ENCODE measurements around the gene KLKB1. TPM values are rescaled to one million over a fixed set of nuclear protein-coding genes. Genes with fewer than 3 reads are reported as not detected.

KLKB1 gene
- total RNA-seq, 2 experiments from 2014 or later, result not detected

DNA sequence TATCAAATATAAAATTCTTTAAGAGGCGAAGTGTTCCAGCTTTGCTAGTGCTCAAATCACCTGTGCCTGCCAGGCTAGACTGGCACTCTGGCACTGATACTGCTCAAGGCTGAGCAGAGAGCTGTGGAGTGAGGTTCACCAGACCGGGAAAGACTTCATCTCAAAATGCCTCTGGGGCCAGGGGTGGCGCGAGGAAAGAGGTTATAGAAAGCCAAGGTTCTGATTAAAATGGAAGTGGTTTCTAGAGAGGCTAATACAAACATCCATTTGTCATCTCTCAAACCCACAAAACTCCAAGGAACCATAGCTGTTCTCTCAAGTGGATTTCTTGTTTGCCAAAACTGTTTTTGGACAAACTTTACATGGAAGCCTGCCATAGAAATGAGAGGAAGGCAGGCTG is 80.2 kb downstream of the KLKB1 start:
- CTCF ChIA-PET, result no interaction called here
- DNase-seq, result no peak
- POLR2A ChIA-PET, result no interaction called here
- Mint-ChIP-seq H3K4me1 (ENCODE audit: low read depth) (no peaks in the 10 kb centered on the region), H3K9me3 (no peaks in the 10 kb centered on the region), H3K27me3 (peaks cover 4% of the 10 kb centered on the region), H3K27ac (no peak overlapping the region), H3K4me3 (no peak overlapping the region), H3K36me3 (ENCODE audit: low read depth) (no peaks in the 10 kb centered on the region)
- TF ChIP-seq, protein P1, sequence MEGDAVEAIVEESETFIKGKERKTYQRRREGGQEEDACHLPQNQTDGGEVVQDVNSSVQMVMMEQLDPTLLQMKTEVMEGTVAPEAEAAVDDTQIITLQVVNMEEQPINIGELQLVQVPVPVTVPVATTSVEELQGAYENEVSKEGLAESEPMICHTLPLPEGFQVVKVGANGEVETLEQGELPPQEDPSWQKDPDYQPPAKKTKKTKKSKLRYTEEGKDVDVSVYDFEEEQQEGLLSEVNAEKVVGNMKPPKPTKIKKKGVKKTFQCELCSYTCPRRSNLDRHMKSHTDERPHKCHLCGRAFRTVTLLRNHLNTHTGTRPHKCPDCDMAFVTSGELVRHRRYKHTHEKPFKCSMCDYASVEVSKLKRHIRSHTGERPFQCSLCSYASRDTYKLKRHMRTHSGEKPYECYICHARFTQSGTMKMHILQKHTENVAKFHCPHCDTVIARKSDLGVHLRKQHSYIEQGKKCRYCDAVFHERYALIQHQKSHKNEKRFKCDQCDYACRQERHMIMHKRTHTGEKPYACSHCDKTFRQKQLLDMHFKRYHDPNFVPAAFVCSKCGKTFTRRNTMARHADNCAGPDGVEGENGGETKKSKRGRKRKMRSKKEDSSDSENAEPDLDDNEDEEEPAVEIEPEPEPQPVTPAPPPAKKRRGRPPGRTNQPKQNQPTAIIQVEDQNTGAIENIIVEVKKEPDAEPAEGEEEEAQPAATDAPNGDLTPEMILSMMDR (IDR thresholded peaks at IDR 0.05), result no peak
- intact Hi-C loops (cut with micrococcal nuclease), result no loop called here
- no peak for ATAC-seq

- Mint-ChIP-seq H3K9me3 (no peaks in the 10 kb centered on the region), H3K4me1 (ENCODE audit: low read depth) (no peaks in the 10 kb centered on the region), H3K27me3 (peaks cover 4% of the 10 kb centered on the region), H3K27ac (no peak overlapping the region), H3K36me3 (ENCODE audit: low read depth) (no peaks in the 10 kb centered on the region), H3K4me3 (no peak overlapping the region)
- CTCF ChIA-PET, result no interaction called here
- intact Hi-C loops (cut with micrococcal nuclease), result no loop called here
- TF ChIP-seq, protein P1 (IDR thresholded peaks at IDR 0.05), result no peak
- ATAC-seq (no peak), DNase-seq (no peak)
- POLR2A ChIA-PET, result no interaction called here
These were observed 80.6 kb downstream of the KLKB1 start for GRCh38 chr4:186307916-186308315.

Other genes with a start within 250 kb of the KLKB1 start
- gene TLR3, start 158.4 kb upstream of the KLKB1 start, total RNA-seq, result not detected
- under 1 TPM; 0.38 to 0.52 TPM for gene FAM149A, start 122.8 kb upstream of the KLKB1 start, total RNA-seq
- gene CYP4V2, start 35.9 kb upstream of the KLKB1 start, total RNA-seq, result 1 to 10 TPM; 4.8 to 5.1 TPM
- not detected for gene F11, start 38.7 kb downstream of the KLKB1 start, total RNA-seq

Measured in activated CD8-positive, alpha-beta T cell treated with anti-CD3 and anti-CD28 coated beads for 36 hours (primary cell).